Osteocyte (in vitro differentiated cells): ENCODE measurements around the gene KIRREL2. TPM values are rescaled to one million over a fixed set of nuclear protein-coding genes. Genes with fewer than 3 reads are reported as not detected.

Source experiments
- DNase-seq: peaks from one replicate; pipeline ENCODE4 v3.0.0; 2021; ENCODE audit warnings: mixed read lengths; ENCODE audit not compliant: unreplicated experiment; ENCODE audit errors: extremely low spot score
- H3K27ac Mint-ChIP-seq: one replicate; pipeline ENCODE4 v1.8.0; 2021; ENCODE audit warnings: mild to moderate bottlenecking, mixed read lengths; ENCODE audit not compliant: unreplicated experiment
- H3K27me3 Mint-ChIP-seq: one replicate; pipeline ENCODE4 v1.8.0; 2021; ENCODE audit warnings: mixed read lengths; ENCODE audit not compliant: unreplicated experiment
- H3K36me3 Mint-ChIP-seq: one replicate; pipeline ENCODE4 v1.8.0; 2021; ENCODE audit warnings: mixed read lengths; ENCODE audit not compliant: unreplicated experiment
- H3K4me1 Mint-ChIP-seq: one replicate; pipeline ENCODE4 v1.8.0; 2021; ENCODE audit warnings: mixed read lengths; ENCODE audit not compliant: unreplicated experiment
- H3K4me3 Mint-ChIP-seq: one replicate; pipeline ENCODE4 v1.8.0; 2021; ENCODE audit warnings: mild to moderate bottlenecking, moderate library complexity, mixed read lengths; ENCODE audit not compliant: unreplicated experiment
- H3K9me3 Mint-ChIP-seq: one replicate; pipeline ENCODE4 v1.8.0; 2021; ENCODE audit warnings: mixed read lengths; ENCODE audit not compliant: unreplicated experiment
- total RNA-seq: library from RNA; stranded (reverse); gene quantifications from 2 replicates; pipeline ENCODE4 v1.2.1, GENCODE V29; 2021
- TF ChIP-seq, protein P1 (sequence below): fragments of 200-600 bp; sonication (generic); IDR thresholded peaks from 2 replicates; pipeline ENCODE4 v1.5.0; 2021; ENCODE audit warnings: antibody characterized with exemption, mild to moderate bottlenecking, moderate library complexity

The KIRREL2 gene
- total RNA-seq, 1 donor from 2014 or later: not detected

GRCh38 chr19:35851213-35852028 is 5.3 kb upstream of the KIRREL2 start:
- peaks cover 4% of the 10 kb centered on the region for H3K4me1 Mint-ChIP-seq
- no peak overlapping the region for H3K27ac Mint-ChIP-seq
- no peaks in the 10 kb centered on the region for H3K36me3 Mint-ChIP-seq
- DNase-seq: no peak
- H3K27me3 Mint-ChIP-seq: peaks cover 55% of the 10 kb centered on the region
- TF ChIP-seq, protein P1, sequence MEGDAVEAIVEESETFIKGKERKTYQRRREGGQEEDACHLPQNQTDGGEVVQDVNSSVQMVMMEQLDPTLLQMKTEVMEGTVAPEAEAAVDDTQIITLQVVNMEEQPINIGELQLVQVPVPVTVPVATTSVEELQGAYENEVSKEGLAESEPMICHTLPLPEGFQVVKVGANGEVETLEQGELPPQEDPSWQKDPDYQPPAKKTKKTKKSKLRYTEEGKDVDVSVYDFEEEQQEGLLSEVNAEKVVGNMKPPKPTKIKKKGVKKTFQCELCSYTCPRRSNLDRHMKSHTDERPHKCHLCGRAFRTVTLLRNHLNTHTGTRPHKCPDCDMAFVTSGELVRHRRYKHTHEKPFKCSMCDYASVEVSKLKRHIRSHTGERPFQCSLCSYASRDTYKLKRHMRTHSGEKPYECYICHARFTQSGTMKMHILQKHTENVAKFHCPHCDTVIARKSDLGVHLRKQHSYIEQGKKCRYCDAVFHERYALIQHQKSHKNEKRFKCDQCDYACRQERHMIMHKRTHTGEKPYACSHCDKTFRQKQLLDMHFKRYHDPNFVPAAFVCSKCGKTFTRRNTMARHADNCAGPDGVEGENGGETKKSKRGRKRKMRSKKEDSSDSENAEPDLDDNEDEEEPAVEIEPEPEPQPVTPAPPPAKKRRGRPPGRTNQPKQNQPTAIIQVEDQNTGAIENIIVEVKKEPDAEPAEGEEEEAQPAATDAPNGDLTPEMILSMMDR: peak; percentile 7
- no peak overlapping the region for H3K4me3 Mint-ChIP-seq
- H3K9me3 Mint-ChIP-seq: no peaks in the 10 kb centered on the region

GRCh38 chr19:35852029-35852780 is 4.5 kb upstream of the KIRREL2 start, which contains the start of gene NPHS1:
Gene NPHS1, minus strand, starts transcription at chr19:35852504. Its CDS starts 667 bp downstream, at chr19:35851837.
- Mint-ChIP-seq H3K4me1 (peaks cover 3% of the 10 kb centered on the region), H3K36me3 (no peaks in the 10 kb centered on the region), H3K27me3 (peaks cover 53% of the 10 kb centered on the region), H3K27ac (no peak within 1 kb of the TSS), H3K4me3 (no peak within 1 kb of the TSS), H3K9me3 (no peaks in the 10 kb centered on the region)
- DNase-seq: no peak
- TF ChIP-seq, protein P1: no peak

GRCh38 chr19:35853038-35853756 is 3.5 kb upstream of the KIRREL2 start:
- H3K27ac Mint-ChIP-seq: no peak overlapping the region
- H3K4me3 Mint-ChIP-seq: no peak overlapping the region
- TF ChIP-seq, protein P1: no peak
- peaks cover 3% of the 10 kb centered on the region for H3K4me1 Mint-ChIP-seq
- H3K27me3 Mint-ChIP-seq: peaks cover 60% of the 10 kb centered on the region
- H3K36me3 Mint-ChIP-seq: no peaks in the 10 kb centered on the region
- DNase-seq: no peak
- H3K9me3 Mint-ChIP-seq: no peaks in the 10 kb centered on the region

DNA sequence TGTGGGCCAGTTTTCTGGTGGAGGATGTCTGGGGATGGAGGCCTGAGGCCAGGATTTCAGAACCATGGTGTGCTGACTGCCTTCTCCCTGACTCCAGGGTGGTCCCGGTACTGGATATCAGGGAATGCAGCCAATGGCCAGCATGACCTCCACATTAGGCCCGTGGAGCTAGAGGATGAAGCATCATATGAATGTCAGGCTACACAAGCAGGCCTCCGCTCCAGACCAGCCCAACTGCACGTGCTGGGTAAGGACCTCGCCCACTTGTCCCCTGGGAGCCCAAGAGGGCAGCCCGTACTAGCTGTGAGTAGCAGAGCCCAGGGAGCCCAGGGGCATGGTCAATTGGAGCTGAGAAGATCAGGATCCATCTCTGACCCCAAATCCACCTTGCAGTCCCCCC is 1.6 kb downstream of the KIRREL2 start:
- TF ChIP-seq, protein P1: no peak
- no peak for DNase-seq
- peaks cover 79% of the 10 kb centered on the region for H3K27me3 Mint-ChIP-seq
- no peak overlapping the region for H3K27ac Mint-ChIP-seq
- peaks cover 10% of the 10 kb centered on the region for H3K4me1 Mint-ChIP-seq
- H3K4me3 Mint-ChIP-seq: no peak overlapping the region
- no peaks in the 10 kb centered on the region for H3K36me3 Mint-ChIP-seq
- H3K9me3 Mint-ChIP-seq: no peaks in the 10 kb centered on the region
